Measurements from ENCODE around the gene NKIRAS1. TPM values are rescaled to one million over a fixed set of nuclear protein-coding genes. Genes with fewer than 3 reads are reported as not detected.
"Not testable (repeated sequence)": the region's sequence is repeated elsewhere in the genome, so short reads cannot be mapped to it uniquely, and the experiment has no call there.

The NKIRAS1 gene
- total RNA-seq, 1 donor from 2014 or later: 15.0 TPM

DNA sequence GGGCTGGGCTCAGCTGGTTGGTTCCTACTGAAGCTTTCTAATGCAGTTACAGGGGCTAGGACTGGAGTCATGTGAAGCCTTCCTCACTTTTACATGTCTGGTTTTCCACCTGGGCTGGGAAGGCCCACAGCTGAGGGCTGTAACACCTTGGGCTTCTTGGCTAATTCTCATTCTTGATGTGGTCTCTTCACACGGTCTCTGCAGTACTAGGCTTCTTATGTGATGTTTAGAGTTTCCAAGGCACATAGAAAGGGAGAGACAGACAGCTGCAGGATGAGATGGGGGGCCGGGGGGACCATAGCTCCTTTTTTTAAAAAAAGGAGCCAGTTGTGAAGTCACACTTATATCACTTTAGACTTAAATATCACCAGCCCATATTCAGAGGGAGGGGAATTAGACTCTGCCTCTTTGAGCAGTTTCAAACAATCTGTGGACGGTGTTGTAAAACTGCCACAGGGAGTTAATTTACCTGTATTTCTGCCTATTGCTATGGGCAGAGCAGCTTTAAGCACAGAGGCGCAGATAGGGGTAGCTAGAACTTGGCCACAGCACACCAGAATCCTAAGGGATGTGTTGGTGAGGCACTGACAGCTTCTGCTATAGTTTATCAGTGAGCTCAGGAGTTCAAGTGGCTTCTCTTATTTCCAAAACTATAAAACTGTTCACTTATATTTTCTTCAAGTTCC, 46.7 kb downstream of the NKIRAS1 start:
- DNase-seq: no peak

- no peak for DNase-seq
Observed at GRCh38 chr3:23867838-23868237, 49.0 kb downstream of the NKIRAS1 start.

DNA sequence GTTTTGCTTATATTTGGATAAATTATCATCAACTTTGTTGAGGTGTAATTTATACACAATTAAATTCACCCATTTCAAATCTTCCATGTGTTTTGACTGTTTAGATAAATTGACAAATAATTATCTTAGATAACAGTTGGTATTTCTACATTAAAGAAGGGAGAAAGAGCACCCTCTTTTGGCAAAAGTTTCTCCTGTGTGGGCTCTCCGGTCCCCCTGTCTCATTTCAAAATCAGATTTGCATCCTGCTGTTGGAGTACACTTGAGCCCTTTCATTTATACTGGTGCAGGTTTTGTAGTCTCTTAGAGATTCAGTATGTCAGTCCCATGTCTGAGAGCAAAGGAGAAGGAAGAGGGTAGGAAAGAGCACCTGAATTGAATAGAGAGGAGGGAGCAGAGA, 49.4 kb downstream of the NKIRAS1 start:
- no peak for DNase-seq

DNA sequence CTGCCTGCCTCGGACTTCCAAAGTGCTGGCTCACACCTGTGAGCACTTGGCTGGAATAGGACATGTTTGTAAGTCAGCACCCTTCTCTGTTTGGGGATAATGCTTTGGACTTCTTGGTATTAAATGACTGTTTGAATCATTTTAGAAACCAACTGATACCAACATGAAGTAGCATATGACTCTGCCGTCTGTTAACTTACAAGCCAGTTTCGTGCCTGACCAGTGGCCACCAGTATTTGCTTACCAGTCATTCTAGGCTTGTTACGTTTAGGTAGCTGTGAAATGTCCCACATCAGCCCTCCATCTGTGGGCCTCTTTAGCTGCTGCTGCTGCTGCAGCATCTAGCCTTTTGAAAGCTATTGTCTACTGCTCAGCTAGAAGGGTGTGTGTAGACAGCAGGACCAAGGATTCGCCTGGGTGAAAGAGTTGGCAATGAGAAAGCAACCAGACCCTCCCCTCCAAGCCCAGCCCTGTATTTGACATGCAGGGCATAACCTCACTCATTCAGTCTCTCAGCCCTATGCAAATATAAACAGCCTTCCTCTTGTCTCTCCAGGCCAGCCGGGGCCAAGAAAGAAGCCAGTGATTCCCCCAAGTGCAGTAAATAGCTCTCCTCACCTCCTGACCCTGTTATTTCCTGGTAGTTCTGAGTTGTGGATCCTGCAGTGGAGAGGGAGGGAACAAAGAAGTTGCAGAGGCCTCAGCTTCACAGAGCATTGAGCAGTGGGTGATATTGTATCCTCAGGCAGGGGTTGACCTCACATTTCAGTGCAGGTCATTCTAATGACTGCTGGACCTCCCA, 51.0 kb downstream of the NKIRAS1 start:
- peak; percentile 52 for DNase-seq

DNA sequence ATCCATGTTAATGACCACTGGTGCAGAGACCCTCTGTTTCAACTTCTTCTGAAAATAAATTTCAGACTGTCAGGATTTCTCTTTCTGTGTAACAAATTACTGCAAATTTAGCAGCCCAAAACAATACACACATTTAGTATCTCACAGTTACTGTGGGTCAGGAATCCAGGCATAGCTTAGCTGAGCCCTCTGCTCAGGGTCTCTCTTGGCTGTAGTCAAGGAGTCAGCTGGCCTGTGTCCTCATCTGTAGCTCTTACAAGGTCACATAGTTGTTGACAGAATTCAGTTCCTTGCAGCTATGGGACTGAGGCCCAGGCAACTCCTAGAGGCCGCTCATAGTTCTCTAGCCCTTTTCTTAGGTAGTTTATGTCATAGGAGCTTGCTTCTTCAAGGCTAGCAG, 51.9 kb downstream of the NKIRAS1 start:
- no peak for DNase-seq

- no peak for DNase-seq
Observed at GRCh38 chr3:23863060-23863459, 53.7 kb downstream of the NKIRAS1 start.

DNA sequence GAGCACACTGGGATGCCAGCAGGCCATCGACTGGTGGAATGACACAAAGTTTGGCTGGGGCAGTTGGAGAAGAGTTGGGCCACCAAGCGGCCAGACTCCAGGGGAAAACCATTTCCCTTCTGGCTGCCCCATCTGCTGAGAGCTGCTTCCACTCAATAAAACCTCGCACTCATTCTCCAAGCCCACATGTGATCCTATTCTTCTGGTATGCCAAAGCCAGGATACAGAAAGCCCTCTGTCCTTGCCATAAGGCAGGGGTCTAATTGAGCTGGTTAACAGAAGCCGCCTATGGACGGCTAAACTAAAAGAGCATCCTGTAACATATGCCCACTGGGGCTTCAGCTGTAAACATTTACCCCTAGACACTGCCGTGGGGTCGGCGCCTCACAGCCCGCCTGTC, 55.1 kb downstream of the NKIRAS1 start:
- no peak for DNase-seq

GRCh38 chr3:23859839-23860382, 56.9 kb downstream of the NKIRAS1 start:
- DNase-seq: no peak

- DNase-seq: no peak
Observed at GRCh38 chr3:23859012-23859743, 57.6 kb downstream of the NKIRAS1 start.

DNA sequence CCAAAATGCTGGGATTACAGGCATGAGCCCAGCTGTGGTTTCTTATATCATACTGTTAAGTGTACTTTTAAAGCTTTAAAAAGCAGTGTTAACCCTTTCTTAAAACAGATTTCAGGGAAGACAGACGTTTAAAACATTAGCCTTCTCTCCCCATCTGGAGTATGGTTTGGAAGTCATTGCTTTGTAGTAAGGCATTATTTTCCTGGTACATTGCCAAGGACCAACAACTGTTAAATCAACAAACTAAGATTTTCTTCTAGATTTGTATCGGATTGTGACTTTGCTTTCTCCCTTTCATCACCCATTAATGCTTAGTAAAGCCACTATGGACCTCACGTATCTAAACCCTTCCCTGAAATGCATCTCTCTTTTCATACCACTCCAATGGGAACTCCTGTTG, 60.5 kb downstream of the NKIRAS1 start:
- DNase-seq: peak; percentile 23

GRCh38 chr3:23849462-23849861, 67.3 kb downstream of the NKIRAS1 start:
- DNase-seq: not testable (repeated sequence)

DNA sequence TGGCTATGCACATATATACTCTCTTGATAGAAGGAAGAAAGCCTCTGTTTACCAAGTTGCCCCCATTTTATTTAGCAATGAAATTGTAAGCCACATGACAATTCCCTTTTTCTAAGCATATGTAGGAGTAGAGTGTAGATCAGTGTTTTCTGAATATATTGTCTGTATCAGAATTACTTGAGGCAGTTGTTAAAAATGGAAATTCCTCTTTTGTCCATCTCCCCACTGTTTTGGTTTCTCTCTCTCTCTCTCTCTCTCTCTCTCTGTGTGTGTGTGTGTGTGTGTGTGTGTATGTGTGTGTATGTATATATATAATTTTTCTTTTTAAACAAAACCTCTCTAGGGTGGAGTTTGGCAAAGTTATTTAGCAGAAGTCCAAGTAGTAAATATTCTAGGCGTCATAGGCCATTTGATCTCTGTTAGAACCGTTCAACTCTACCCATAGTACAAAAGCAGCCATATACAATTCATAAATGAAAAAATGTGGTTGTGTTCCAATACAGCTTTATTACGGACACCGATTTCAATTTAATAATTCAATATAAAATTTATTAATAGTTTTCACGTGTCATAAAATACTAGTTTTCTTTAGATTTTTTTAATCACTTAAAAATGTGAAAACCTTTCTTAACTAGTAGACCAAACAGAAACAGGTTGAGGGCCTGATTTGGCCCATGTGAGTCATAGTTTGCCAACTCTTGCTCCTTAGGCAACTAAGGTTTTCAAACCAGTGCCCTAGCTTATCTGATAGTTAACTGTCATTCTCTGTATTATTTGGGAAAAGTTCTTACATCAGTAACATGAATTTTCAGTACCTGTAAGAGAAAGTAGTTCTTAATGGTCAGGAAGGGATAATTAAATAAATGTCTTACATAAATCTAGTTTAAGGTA, 71.2 kb downstream of the NKIRAS1 start:
- no peak for DNase-seq

- no peak for DNase-seq
Observed at GRCh38 chr3:23843869-23844268, 72.9 kb downstream of the NKIRAS1 start.

Other genes starting within 250 kb of the NKIRAS1 start
- gene UBE2E1, start 111.0 kb downstream of the NKIRAS1 start, total RNA-seq: 74.1 TPM
- 2,171 TPM for gene RPL15, start 142 bp upstream of the NKIRAS1 start, total RNA-seq
- gene NR1D2, start 28.3 kb upstream of the NKIRAS1 start, total RNA-seq: 28.9 TPM

Measured in skin of body (tissue), 2 donors.